ENCODE results near the gene KIF22.

GRCh38 chr16:29806099-29806579, 15.6 kb downstream of the KIF22 start, which contains the start of gene MAZ:
- TF ChIP-seq POLR2A (IDR thresholded peaks at IDR 0.05) (no peak), POLR2AphosphoS5 (IDR thresholded peaks at IDR 0.05) (no peak)

Measured in prostate gland (tissue), 1 donor.